ENCODE measurements around the gene ARID1B.

DNA sequence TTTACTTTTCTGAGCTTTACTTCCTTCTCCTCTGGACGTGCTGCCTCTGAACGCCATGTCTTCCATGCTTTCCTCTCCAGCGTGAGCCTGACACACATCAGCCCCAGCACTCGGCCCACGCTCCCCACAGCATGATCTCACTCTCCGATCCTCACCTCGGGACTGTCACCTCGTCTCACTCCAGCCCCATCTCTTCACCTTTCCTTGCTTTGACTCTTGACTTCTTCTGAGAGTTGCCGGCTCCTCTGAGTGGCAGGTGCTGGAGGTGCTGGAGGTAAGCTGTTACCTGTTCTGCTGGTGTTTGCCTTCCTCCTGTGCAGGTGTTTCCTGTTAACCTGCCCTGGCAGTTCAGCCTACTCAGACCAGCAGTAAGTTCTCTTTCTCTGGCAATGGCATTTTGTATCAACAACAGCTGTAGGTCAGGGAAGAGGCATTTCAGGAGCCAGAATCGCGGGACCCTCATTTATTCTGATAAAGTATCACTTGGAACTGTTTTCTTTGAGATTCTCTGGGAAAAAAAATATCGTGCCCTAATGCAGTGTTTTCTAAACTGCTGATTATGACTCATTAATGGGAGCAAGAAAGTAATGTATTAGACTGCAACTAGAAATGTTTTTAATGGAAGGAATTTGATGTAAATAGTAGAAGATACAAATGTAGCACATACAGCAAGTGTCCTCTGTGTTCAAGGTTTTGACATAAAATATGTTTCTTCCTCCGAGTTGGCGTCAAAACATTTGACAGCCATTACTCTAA, 106.5 kb downstream of the ARID1B start:
- TF ChIP-seq, protein P1, sequence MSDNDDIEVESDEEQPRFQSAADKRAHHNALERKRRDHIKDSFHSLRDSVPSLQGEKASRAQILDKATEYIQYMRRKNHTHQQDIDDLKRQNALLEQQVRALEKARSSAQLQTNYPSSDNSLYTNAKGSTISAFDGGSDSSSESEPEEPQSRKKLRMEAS (IDR thresholded peaks at IDR 0.05; ENCODE audit: low read depth, low read length), result no peak
- TF ChIP-seq, protein P2, sequence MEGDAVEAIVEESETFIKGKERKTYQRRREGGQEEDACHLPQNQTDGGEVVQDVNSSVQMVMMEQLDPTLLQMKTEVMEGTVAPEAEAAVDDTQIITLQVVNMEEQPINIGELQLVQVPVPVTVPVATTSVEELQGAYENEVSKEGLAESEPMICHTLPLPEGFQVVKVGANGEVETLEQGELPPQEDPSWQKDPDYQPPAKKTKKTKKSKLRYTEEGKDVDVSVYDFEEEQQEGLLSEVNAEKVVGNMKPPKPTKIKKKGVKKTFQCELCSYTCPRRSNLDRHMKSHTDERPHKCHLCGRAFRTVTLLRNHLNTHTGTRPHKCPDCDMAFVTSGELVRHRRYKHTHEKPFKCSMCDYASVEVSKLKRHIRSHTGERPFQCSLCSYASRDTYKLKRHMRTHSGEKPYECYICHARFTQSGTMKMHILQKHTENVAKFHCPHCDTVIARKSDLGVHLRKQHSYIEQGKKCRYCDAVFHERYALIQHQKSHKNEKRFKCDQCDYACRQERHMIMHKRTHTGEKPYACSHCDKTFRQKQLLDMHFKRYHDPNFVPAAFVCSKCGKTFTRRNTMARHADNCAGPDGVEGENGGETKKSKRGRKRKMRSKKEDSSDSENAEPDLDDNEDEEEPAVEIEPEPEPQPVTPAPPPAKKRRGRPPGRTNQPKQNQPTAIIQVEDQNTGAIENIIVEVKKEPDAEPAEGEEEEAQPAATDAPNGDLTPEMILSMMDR (IDR thresholded peaks at IDR 0.05 in 2 of 3, conservative IDR thresholded peaks at IDR 0.05 in 1 of 3; ENCODE audit: control insufficient read depth in 2 of 3, extremely low read depth in 1 of 3, insufficient read depth in 1 of 3, low read depth in 3 of 3, low read length in 3 of 3), result no peak
- no peak for TF ChIP-seq SMAD1 (IDR thresholded peaks at IDR 0.05; ENCODE audit: low read depth, partially characterized antibody)
- TF ChIP-seq POLR2AphosphoS5 (IDR thresholded peaks at IDR 0.05; ENCODE audit: low read length), result no peak
- TF ChIP-seq POLR2A (IDR thresholded peaks at IDR 0.05; ENCODE audit: low read depth, low read length), result no peak
- TF ChIP-seq CHD1 (IDR thresholded peaks at IDR 0.05; ENCODE audit: low read depth, low read length), result no peak
- TF ChIP-seq MYC (IDR thresholded peaks at IDR 0.05; ENCODE audit: insufficient read depth, insufficient read length, insufficient replicate concordance, low read length, severe bottlenecking), result no peak
- TF ChIP-seq KDM1A (IDR thresholded peaks at IDR 0.05; ENCODE audit: borderline replicate concordance), result no peak
- TF ChIP-seq TARDBP (IDR thresholded peaks at IDR 0.05; ENCODE audit: borderline replicate concordance), result no peak
- no peak for TF ChIP-seq GABPA (IDR thresholded peaks at IDR 0.05; ENCODE audit: low read depth)
- no peak for TF ChIP-seq FOS (IDR thresholded peaks at IDR 0.05; ENCODE audit: borderline replicate concordance, extremely low read depth, insufficient read length)
- TF ChIP-seq ZNF24 (IDR thresholded peaks at IDR 0.05), result no peak
- TF ChIP-seq, protein P3, sequence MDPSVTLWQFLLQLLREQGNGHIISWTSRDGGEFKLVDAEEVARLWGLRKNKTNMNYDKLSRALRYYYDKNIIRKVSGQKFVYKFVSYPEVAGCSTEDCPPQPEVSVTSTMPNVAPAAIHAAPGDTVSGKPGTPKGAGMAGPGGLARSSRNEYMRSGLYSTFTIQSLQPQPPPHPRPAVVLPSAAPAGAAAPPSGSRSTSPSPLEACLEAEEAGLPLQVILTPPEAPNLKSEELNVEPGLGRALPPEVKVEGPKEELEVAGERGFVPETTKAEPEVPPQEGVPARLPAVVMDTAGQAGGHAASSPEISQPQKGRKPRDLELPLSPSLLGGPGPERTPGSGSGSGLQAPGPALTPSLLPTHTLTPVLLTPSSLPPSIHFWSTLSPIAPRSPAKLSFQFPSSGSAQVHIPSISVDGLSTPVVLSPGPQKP (IDR thresholded peaks at IDR 0.05; ENCODE audit: low read depth, low read length), result no peak

All from GM12878 (cell line).